NCI-H2196 treated with DMSO at 0.1 percent for 48 hours (cell line): ENCODE data around the gene WRAP53.

Source experiments
- DNase-seq: peaks from one replicate; lab custom pipeline; 2025; ENCODE audit not compliant: unreplicated experiment; lab: John Stamatoyannopoulos, UW

WRAP53 gene

DNA sequence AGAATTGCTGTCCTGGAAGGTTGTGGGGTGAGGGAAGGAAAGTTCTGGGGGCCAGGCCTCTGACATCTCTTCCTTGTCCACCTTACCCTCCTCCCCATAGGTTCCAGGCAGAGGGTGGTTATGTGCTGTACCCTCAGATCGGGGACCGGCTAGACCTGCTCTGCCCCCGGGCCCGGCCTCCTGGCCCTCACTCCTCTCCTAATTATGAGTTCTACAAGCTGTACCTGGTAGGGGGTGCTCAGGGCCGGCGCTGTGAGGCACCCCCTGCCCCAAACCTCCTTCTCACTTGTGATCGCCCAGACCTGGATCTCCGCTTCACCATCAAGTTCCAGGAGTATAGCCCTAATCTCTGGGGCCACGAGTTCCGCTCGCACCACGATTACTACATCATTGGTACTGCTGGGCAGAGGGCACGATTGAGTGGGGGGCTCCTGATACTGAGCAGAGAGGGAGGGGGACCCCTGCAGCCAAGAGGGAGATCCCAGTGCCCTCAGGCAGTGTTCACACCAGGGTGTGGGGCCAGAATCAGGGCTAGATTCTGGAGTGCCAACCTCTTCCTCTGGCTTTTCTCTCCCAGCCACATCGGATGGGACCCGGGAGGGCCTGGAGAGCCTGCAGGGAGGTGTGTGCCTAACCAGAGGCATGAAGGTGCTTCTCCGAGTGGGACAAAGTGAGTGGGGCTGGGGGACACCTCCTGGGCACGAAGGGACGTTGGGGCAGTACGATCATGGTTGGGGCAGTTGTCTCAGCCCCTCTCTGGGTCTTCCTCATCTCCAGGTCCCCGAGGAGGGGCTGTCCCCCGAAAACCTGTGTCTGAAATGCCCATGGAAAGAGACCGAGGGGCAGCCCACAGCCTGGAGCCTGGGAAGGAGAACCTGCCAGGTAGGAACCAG lies 19.8 kb downstream of the WRAP53 start:
- no peak for DNase-seq

- DNase-seq = no peak
These were observed 20.8 kb downstream of the WRAP53 start for GRCh38 chr17:7709031-7709430.

GRCh38 chr17:7710301-7710700 lies 22.0 kb downstream of the WRAP53 start:
- DNase-seq = no peak

DNA sequence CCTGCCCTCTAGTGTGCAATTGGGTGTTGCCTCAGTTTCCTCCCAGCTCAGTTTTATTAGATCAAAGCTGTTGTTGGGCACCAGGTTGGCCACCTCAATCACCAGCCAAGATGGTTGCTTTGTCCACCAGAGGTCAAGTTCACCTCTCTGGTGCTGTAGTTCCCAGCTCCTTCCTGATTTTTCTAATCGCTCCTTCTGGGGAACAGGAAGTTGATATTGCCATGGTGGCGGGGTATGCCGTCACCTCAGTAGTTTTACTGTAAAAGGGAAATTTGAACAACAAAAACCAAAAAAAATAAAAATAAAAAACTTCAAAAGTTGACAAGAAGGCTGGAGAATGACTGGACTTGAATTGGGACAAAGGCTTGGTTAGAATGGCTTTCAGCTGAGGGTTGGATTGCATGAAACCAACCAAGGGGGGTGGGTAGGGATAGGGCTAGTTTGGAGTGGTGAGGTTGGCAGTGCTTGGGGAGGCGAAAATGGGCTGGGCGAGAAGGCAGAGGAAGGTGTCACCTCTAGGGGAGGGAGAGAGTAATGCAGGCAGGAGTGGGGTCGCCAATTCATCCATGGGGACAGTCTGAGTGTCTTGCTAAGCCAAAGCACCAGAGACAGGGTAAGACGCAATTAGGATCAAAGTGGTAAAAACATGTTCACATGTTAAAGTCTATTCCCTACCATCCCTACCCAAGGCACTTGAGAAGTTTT lies 22.9 kb downstream of the WRAP53 start:
- no peak for DNase-seq

- no peak for DNase-seq
These were observed 24.0 kb downstream of the WRAP53 start for GRCh38 chr17:7712111-7712771.

- no peak for DNase-seq
These were observed 25.5 kb downstream of the WRAP53 start for GRCh38 chr17:7713782-7714181.

GRCh38 chr17:7714721-7715594 lies 26.7 kb downstream of the WRAP53 start:
- no peak for DNase-seq

- no peak for DNase-seq
These were observed 27.9 kb downstream of the WRAP53 start for GRCh38 chr17:7715936-7716886.

DNA sequence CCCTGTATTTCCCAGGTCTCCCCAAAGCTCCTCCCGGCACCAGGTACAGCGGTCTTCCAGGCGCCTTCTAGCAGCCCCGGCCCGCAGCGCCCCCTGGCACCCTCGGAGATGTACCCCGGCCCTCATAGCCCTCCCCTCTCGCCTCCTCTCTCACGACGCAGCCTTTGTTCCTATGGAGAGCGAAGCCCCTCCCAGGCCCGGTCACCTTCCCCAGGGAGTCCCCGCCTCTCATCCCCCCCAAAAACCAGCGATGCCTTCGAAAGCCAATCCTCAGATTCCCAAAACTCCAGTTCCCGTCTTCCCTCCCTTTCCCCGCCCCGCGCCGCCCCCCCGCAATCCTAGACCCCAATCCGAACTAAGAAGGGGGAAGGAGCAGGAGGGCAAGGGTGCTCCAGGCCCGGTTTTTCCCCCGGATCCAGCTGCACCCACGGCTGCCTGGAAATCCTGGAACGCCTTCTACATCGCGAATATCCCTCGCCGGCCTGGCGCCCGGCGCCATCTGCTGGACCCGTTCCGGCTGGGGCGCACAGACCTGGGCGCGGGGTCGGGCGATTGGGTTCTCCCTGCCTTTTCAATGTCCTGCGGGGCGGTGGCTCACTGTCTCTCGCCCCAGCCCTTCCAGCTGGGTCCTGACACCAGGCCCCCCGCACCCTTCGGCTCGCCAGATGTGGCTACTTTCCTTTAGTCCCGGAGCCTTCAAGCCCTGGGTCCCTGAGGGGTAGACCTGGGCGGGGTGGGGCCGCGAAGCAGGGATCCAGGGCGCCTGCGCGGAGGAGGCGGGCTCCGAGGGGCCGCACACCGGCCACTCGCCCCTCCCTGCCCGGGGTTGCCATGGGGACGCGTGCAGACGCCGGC lies 28.9 kb downstream of the WRAP53 start, which contains the start of gene DNAH2:
Gene DNAH2, plus strand, starts transcription at position 844 of the 855 bp plus-strand sequence. CDS start 1,991 bp downstream, outside the sequence.
- peak; percentile 70 for DNase-seq

DNA sequence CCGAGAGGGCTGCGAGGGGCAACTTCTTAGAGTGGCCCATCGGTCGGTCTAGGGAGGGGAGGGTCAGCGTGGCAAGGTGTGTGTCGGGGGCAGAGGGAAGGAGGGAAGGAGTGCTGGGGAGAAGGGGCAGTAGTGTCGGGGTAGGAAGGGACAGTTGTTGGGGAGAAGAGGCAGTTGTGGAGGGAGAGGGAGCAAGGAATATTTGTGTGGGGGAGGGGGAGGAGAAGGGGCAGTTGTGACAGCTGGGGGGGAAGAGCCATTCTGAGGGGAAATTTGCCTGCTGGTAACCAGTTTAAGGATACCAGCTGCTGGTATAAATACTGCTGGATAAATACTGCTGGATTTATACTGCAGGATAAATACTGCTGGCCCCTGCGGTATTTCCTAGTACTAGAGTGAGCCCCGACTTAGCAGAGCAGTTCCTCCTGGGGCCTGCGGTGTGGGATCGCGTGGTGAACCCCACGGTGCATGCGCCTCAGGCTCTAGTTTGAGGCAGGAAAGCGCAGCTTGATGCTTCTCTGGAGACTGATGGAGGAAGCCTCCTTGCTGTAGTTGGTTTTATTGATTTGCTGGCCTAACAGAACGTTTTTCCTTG lies 29.6 kb downstream of the WRAP53 start:
- DNase-seq = no peak

DNA sequence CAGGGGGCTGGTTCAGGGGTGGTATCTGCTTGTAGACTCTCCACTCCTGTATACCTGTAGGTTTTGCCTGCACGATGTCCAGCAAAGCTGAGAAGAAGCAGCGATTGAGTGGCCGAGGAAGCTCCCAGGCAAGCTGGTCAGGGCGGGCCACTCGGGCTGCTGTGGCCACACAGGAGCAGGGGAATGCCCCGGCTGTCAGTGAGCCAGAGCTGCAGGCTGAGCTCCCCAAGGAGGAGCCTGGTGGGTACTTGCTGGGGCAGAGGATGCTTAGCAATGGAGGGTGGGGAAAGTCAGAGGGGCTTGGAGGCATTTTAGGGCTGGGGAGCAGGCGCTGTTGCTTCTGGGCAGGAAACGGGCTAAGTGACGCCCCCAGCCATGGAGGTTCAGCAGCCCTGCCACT lies 31.4 kb downstream of the WRAP53 start:
- DNase-seq = no peak

DNA sequence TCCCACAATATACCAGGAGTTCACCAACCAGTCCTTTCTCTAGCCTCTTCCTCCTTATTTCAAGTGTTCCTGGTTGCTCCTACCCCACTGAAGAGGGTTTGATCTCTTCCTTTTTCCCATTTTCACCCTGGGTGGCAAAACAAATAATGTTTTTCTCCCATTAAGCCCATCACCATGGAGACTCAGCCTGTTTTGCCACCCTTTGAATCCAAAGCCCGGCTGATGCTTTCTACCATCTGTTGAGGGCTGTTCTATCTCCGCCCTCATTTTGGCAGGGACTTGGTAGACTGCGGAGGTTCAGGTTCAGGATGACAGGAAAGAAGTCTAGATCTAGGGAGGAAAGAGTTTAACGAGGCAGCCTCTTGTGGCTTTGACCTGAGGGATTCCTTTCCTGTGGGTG lies 31.8 kb downstream of the WRAP53 start:
- DNase-seq = no peak

- DNase-seq = no peak
These were observed 33.3 kb downstream of the WRAP53 start for GRCh38 chr17:7721612-7722011.

DNA sequence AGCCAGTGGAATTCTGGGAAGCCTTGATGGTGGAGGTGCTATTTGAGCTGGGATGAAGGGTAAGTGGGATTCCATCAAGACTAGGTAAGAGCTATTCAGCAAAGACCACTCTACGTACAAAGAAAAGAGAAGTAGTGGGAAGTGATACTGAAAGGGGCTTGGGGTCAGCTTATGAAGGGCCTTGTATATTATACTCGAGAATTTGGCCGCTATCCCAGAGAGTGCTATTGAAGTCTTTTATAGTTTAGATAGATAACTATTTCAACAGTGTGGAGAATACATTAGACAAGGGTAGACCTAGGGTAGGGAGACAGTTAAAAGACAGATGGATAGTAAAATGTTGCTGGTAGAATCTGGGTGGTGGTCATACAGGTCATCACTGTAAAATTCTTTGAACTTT lies 39.6 kb downstream of the WRAP53 start:
- DNase-seq = no peak

DNA sequence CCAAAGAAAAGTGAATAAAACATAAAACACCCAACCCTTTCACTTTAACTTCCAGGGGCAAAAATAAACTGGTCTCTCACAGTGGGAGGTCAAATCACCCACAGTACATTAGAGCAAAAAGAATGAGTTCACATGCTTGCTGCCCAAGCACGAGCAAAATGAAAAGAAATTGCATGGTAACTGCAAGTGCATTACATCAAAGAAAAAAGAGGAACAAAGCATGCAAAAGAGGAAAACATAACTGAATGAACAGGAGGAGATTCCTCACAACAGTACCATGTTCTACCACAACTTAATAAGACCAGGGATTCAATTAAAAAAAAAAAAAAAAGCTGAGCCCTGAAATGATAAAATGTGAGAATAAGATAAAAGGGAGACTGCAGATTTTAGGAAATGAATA lies 41.5 kb downstream of the WRAP53 start:
- DNase-seq = no peak

GRCh38 chr17:7732981-7733539 lies 44.8 kb downstream of the WRAP53 start:
- no peak for DNase-seq

DNA sequence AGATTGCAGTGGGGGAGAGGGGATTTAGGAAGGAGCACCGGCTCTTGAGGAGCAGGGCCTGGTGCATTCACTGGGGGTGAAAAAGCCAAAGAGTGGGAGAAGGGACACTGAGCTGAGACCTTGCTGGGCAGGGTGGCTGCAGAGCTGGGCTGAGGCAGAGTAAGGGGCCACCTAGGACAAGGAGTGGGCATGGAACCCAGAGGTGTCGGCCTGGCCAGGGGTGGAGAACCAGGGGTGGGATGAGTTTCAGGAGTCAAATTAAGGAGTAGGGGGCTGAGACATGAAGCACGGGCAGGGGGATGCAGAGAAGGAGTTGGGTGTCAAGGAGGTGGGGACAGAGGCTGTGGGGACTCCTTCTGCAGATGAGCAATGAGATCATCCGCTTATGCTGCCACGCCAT lies 49.3 kb downstream of the WRAP53 start:
- DNase-seq = no peak

GRCh38 chr17:7739746-7740145 lies 51.5 kb downstream of the WRAP53 start:
- no peak for DNase-seq
